GM12873 (cell line): ENCODE results near the gene LEPR.

Experiments used
- CTCF ChIP-seq: IDR thresholded peaks from 2 replicates; pipeline ENCODE4 v1.5.1; 2012; ENCODE audit warnings: low read depth, mild to moderate bottlenecking, moderate library complexity, low read length, control low read depth; ENCODE audit not compliant: insufficient read depth; ENCODE audit errors: missing control alignments

Gene LEPR

GRCh38 chr1:65401612-65402011 lies 18.9 kb upstream of the LEPR start:
- TF ChIP-seq CTCF = no peak

GRCh38 chr1:65404941-65405340 lies 15.5 kb upstream of the LEPR start:
- TF ChIP-seq CTCF = no peak

- TF ChIP-seq CTCF = no peak
These were observed 12.6 kb upstream of the LEPR start for GRCh38 chr1:65407877-65408276.

DNA sequence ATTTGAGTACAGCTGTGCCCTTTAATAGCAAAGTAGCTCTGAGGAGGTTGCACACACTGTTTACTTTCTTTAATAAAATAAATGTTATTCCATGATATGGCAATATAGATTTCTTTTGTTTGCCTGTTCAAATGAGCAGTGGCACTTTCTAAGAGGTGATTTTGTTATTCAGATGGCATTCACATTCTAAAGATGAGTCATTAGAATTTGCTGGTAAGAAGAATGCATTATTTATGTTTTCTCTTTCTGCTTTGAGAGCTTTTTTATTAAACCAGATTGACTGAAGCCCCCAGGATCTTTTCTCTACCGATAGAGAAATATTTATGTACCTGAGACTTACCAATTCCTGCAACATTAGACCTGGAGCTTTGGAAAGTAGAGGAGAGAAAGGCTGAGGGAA lies 11.2 kb upstream of the LEPR start:
- no peak for TF ChIP-seq CTCF

- TF ChIP-seq CTCF = no peak
These were observed 10.6 kb upstream of the LEPR start for GRCh38 chr1:65409816-65410326.

- no peak for TF ChIP-seq CTCF
These were observed 8.0 kb upstream of the LEPR start for GRCh38 chr1:65412256-65412983.

DNA sequence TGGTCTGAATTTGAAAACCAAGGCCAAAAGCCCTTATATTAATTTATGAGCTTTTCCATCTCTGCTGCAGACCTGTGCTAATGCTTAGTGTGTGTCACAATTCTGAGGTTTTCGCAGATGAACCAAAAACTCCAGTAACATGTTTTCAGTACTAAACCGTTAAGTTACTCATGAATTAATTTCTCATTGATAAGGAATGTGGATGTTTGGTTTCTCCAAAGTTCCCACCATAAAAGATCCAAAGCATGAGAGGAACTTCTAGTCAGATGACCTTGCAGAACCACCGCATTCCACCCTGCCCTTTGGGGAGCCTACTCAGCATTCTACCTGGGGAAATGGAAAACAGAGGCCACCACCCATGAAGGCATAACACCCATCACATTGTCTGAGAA lies 7.5 kb upstream of the LEPR start:
- TF ChIP-seq CTCF = no peak
